Measurements from ENCODE around the gene CNOT3. TPM values are rescaled to one million over a fixed set of nuclear protein-coding genes. Genes with fewer than 3 reads are reported as not detected.
"Not testable (repeated sequence)": the region's sequence is repeated elsewhere in the genome, so short reads cannot be mapped to it uniquely, and the experiment has no call there.

The CNOT3 gene
- total RNA-seq, 2 donors from 2014 or later, result 22.8 to 54.4 TPM

GRCh38 chr19:54191011-54191810 lies 53.6 kb downstream of the CNOT3 start, which contains the start of gene TSEN34:
Gene TSEN34, plus strand, starts transcription at chr19:54191308. Its CDS starts 57 bp downstream, at chr19:54191365.
- Histone ChIP-seq H3K9me3 (no peaks in the 10 kb centered on the region), H3K27ac (peak within 1 kb of the TSS; percentile 96 to 98), H3K27me3 (replicated peaks; ENCODE audit: insufficient read depth) (no peaks in the 10 kb centered on the region), H3K4me3 (peak within 1 kb of the TSS; percentile 83 to 91), H3K4me1 (replicated peaks) (peaks cover 4% of the 10 kb centered on the region), H3K36me3 (peaks cover 0 to 4% of the 10 kb centered on the region in 2 donors)
- peak; percentile 87 for TF ChIP-seq POLR2A (IDR thresholded peaks at IDR 0.05)
- no peak for TF ChIP-seq POLR2AphosphoS5 (IDR thresholded peaks at IDR 0.05)
- peak; percentile 88 for DNase-seq (ENCODE audit: low spot score)
- WGBS, result under 1% methylated on average over 69 of the region's 77 CpGs
- intact Hi-C loops (cut with DNase I), result loop anchor here (2.0 kb wide), 1 partner anchor 30 kb away; no protein-coding TSS in a partner anchor

DNA sequence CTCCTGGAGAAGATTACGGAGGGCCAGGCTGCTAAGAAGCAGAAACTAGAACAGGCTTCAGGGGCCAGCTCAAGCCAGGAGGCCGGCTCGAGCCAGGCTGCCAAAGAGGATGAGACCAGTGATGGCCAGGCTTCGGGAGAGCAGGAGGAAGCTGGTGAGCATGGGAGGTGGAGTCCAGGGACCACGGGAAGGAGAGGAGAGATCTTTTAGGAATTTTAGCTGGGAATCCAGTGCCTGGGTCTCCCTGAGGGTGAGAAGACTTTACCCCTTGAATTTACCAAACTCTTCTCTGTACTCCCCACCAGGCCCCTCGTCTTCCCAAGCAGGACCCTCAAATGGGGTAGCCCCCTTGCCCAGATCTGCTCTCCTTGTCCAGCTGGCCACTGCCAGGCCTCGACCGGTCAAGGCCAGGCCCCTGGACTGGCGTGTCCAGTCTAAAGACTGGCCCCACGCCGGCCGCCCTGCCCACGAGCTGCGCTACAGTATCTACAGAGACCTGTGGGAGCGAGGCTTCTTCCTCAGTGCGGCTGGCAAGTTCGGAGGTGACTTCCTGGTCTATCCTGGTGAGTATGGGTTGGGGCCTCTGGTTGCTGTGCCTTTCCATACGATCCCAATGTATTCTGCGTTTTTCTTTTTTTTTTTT lies 54.4 kb downstream of the CNOT3 start:
- no peaks in the 10 kb centered on the region for H3K9me3 ChIP-seq
- peak overlapping the region; percentile 96 to 98 for H3K27ac ChIP-seq
- intact Hi-C loops (cut with DNase I), result loop anchor here (2.0 kb wide), 1 partner anchor 31 kb away; no protein-coding TSS in a partner anchor
- peak overlapping the region; percentile 83 to 91 for H3K4me3 ChIP-seq
- TF ChIP-seq POLR2AphosphoS5 (IDR thresholded peaks at IDR 0.05) (no peak), POLR2A (IDR thresholded peaks at IDR 0.05) (no peak)
- TF ChIP-seq, protein P1, sequence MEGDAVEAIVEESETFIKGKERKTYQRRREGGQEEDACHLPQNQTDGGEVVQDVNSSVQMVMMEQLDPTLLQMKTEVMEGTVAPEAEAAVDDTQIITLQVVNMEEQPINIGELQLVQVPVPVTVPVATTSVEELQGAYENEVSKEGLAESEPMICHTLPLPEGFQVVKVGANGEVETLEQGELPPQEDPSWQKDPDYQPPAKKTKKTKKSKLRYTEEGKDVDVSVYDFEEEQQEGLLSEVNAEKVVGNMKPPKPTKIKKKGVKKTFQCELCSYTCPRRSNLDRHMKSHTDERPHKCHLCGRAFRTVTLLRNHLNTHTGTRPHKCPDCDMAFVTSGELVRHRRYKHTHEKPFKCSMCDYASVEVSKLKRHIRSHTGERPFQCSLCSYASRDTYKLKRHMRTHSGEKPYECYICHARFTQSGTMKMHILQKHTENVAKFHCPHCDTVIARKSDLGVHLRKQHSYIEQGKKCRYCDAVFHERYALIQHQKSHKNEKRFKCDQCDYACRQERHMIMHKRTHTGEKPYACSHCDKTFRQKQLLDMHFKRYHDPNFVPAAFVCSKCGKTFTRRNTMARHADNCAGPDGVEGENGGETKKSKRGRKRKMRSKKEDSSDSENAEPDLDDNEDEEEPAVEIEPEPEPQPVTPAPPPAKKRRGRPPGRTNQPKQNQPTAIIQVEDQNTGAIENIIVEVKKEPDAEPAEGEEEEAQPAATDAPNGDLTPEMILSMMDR (IDR thresholded peaks at IDR 0.05), result no peak
- no peaks in the 10 kb centered on the region for H3K27me3 ChIP-seq (replicated peaks; ENCODE audit: insufficient read depth)
- WGBS, result 62% methylated on average over 19 of the region's 19 CpGs
- peaks cover 0 to 4% of the 10 kb centered on the region in 2 donors for H3K36me3 ChIP-seq
- H3K4me1 ChIP-seq (replicated peaks), result peaks cover 4% of the 10 kb centered on the region
- DNase-seq (ENCODE audit: low spot score), result no peak

DNA sequence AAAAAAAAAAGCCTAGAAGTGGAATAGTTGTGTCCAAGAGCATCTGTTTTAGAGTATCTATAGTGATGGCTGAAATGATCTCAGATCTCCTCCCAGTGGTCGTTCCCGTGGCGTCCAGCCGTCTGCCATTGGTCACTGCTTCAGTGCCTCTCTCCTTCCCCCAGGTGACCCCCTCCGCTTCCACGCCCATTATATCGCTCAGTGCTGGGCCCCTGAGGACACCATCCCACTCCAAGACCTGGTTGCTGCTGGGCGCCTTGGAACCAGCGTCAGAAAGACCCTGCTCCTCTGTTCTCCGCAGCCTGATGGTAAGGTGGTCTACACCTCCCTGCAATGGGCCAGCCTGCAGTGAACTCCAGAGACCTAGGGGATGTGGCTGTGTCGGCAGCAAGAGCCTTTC lies 55.4 kb downstream of the CNOT3 start:
- Histone ChIP-seq H3K9me3 (no peaks in the 10 kb centered on the region), H3K36me3 (peaks cover 0 to 4% of the 10 kb centered on the region in 2 donors), H3K4me3 (no peak overlapping the region), H3K4me1 (replicated peaks) (peaks cover 4% of the 10 kb centered on the region), H3K27ac (no peak overlapping the region), H3K27me3 (replicated peaks; ENCODE audit: insufficient read depth) (no peaks in the 10 kb centered on the region)
- no peak for DNase-seq (ENCODE audit: low spot score)
- WGBS, result 92% methylated on average over 11 of the region's 11 CpGs
- TF ChIP-seq POLR2AphosphoS5 (IDR thresholded peaks at IDR 0.05) (no peak), POLR2A (IDR thresholded peaks at IDR 0.05) (no peak)
- TF ChIP-seq, protein P1 (IDR thresholded peaks at IDR 0.05), result no peak
- intact Hi-C loops (cut with DNase I), result no loop called here

DNA sequence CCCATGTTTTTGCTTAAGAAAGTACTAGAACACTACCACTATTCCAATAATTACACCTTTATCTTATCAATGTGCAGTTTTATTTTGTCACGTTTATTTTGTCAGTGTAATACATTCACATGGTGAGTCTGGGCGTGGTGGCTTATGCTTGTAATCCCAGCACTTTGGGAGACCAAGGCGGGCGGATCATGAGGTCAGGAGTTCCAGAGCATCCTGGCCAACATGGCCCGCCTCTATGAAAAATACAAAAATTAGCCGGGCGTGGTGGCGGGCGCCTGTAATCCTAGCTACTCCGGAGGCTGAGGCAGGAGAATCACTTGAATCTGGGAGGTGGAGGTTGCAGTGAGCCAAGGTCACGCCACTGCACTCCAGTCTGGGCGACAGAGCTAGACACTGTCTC lies 56.9 kb downstream of the CNOT3 start:
- H3K4me1 ChIP-seq (replicated peaks); H3K4me3 ChIP-seq; H3K27me3 ChIP-seq (replicated peaks; ENCODE audit: insufficient read depth); H3K9me3 ChIP-seq; H3K36me3 ChIP-seq; DNase-seq (ENCODE audit: low spot score); H3K27ac ChIP-seq; intact Hi-C loops (cut with DNase I): not testable (repeated sequence)
- 95% methylated on average over 12 of the region's 12 CpGs for WGBS

DNA sequence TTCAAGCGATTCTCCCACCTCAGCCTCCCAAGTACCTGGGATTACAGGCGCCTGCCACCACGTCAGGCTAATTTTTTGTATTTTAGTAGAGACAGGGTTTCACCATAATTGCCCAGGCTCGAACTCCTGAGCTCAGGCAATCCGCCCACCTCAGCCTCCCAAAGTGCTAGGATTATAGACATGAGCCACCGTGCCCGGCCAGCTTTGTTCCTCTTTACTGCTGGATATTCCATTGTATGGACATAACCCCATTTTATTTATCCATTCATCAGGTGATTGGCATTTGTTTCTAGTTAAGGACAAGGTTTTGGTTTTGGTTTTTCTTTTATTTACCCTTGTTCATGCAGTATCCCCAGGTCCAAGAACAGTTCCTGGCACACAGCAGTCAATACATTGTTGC lies 59.0 kb downstream of the CNOT3 start:
- Histone ChIP-seq H3K27ac (no peak overlapping the region), H3K9me3 (no peaks in the 10 kb centered on the region), H3K36me3 (peaks cover 0 to 4% of the 10 kb centered on the region in 2 donors), H3K4me3 (no peak overlapping the region), H3K27me3 (replicated peaks; ENCODE audit: insufficient read depth) (no peaks in the 10 kb centered on the region), H3K4me1 (replicated peaks) (peaks cover 4% of the 10 kb centered on the region)
- WGBS, result 75% methylated on average over 7 of the region's 7 CpGs
- intact Hi-C loops (cut with DNase I), result no loop called here
- DNase-seq (ENCODE audit: low spot score), result no peak
- TF ChIP-seq POLR2AphosphoS5 (IDR thresholded peaks at IDR 0.05) (no peak), POLR2A (IDR thresholded peaks at IDR 0.05) (no peak)

GRCh38 chr19:54197121-54197520 lies 59.6 kb downstream of the CNOT3 start:
- intact Hi-C loops (cut with DNase I), result no loop called here
- Histone ChIP-seq H3K4me3 (no peak overlapping the region), H3K36me3 (peaks cover 0 to 4% of the 10 kb centered on the region in 2 donors), H3K27me3 (replicated peaks; ENCODE audit: insufficient read depth) (no peaks in the 10 kb centered on the region), H3K9me3 (no peaks in the 10 kb centered on the region), H3K4me1 (replicated peaks) (peaks cover under 1% of the 10 kb centered on the region), H3K27ac (no peak overlapping the region)
- WGBS, result 64% methylated on average over 3 of the region's 3 CpGs
- DNase-seq (ENCODE audit: low spot score), result no peak
- TF ChIP-seq, protein P1 (IDR thresholded peaks at IDR 0.05), result no peak
- TF ChIP-seq POLR2AphosphoS5 (IDR thresholded peaks at IDR 0.05) (no peak), POLR2A (IDR thresholded peaks at IDR 0.05) (no peak)

All from prostate gland (tissue), 2 donors.